Keratinocyte (primary cell): ENCODE data around the gene RELL1.

Source experiments
- EZH2 ChIP-seq: IDR thresholded peaks from one replicate; pipeline ENCODE4 v1.6.1; 2012; ENCODE audit warnings: inconsistent platforms, mild to moderate bottlenecking, low read length, moderate library complexity
- TF ChIP-seq, protein P1 (sequence below), 3 experiments: IDR thresholded peaks in 1 of 3; conservative IDR thresholded peaks in 1 of 3; optimal IDR thresholded peaks in 1 of 3; 2 replicates in 2 of 3; 3 replicates in 1 of 3; pipeline versions ENCODE3 to v1.5.1; 2011; ENCODE audit warnings: low read length in 3 of 3, mild to moderate bottlenecking in 3 of 3, moderate library complexity in 2 of 3, control low read depth in 1 of 3, inconsistent platforms in 1 of 3; ENCODE audit not compliant: insufficient read depth in 2 of 3; ENCODE audit errors: extremely low read depth in 1 of 3

DNA sequence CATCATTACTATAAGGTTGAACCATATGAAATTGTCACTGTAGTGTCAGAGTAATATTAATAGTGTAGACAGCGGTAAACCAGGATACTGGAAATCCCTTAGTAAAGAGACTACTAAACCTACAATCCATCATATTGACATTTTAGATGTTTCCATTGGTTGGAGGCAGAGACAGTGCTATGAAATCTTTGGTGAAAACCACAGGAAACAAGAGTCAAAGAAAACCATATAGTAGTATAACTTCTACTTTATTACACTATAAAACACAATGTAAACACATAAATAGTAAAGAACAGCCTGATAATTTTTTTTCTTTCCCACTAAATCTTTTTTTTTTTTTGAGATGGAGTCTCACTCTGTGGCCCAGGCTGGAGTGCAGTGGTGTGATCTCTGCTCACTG, 15.9 kb downstream of the RELL1 start:
- no peak for TF ChIP-seq EZH2
- TF ChIP-seq, protein P1, sequence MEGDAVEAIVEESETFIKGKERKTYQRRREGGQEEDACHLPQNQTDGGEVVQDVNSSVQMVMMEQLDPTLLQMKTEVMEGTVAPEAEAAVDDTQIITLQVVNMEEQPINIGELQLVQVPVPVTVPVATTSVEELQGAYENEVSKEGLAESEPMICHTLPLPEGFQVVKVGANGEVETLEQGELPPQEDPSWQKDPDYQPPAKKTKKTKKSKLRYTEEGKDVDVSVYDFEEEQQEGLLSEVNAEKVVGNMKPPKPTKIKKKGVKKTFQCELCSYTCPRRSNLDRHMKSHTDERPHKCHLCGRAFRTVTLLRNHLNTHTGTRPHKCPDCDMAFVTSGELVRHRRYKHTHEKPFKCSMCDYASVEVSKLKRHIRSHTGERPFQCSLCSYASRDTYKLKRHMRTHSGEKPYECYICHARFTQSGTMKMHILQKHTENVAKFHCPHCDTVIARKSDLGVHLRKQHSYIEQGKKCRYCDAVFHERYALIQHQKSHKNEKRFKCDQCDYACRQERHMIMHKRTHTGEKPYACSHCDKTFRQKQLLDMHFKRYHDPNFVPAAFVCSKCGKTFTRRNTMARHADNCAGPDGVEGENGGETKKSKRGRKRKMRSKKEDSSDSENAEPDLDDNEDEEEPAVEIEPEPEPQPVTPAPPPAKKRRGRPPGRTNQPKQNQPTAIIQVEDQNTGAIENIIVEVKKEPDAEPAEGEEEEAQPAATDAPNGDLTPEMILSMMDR (optimal IDR thresholded peaks at IDR 0.05 in 1 of 3, IDR thresholded peaks at IDR 0.05 in 1 of 3, conservative IDR thresholded peaks at IDR 0.05 in 1 of 3; ENCODE audit: extremely low read depth in 1 of 3, insufficient read depth in 2 of 3, low read length in 3 of 3), result no peak
